Measurements from ENCODE around the gene ZNF24.

ZNF24 gene

GRCh38 chr18:35352778-35353177, 8.6 kb upstream of the ZNF24 start:
- no peak for DNase-seq

GRCh38 chr18:35352283-35352682, 8.1 kb upstream of the ZNF24 start:
- DNase-seq, result no peak

- DNase-seq, result no peak
These were observed 3.8 kb upstream of the ZNF24 start for GRCh38 chr18:35348001-35348400.

GRCh38 chr18:35345950-35346349, 1.7 kb upstream of the ZNF24 start:
- no peak for DNase-seq

- DNase-seq, result peak; percentile 28
These were observed 1.3 kb upstream of the ZNF24 start for GRCh38 chr18:35345460-35345921.

- DNase-seq, result no peak
These were observed 678 bp upstream of the ZNF24 start for GRCh38 chr18:35344736-35345459.

- no peak for DNase-seq
These were observed 708 bp downstream of the ZNF24 start for GRCh38 chr18:35343488-35343935.

- no peak for DNase-seq
These were observed 6.9 kb downstream of the ZNF24 start for GRCh38 chr18:35337286-35337685.

GRCh38 chr18:35335866-35336265, 8.4 kb downstream of the ZNF24 start:
- no peak for DNase-seq

GRCh38 chr18:35334821-35335220, 9.4 kb downstream of the ZNF24 start:
- no peak for DNase-seq

GRCh38 chr18:35334212-35334611, 10.0 kb downstream of the ZNF24 start:
- no peak for DNase-seq

- no peak for DNase-seq
These were observed 12.7 kb downstream of the ZNF24 start for GRCh38 chr18:35331367-35332087.

- DNase-seq, result no peak
These were observed 15.4 kb downstream of the ZNF24 start for GRCh38 chr18:35328868-35329267.

- no peak for DNase-seq
These were observed 17.4 kb downstream of the ZNF24 start for GRCh38 chr18:35326695-35327387.

GRCh38 chr18:35324926-35325655, 19.1 kb downstream of the ZNF24 start:
- no peak for DNase-seq

GRCh38 chr18:35322486-35323458, 21.4 kb downstream of the ZNF24 start:
- DNase-seq, result no peak

GRCh38 chr18:35311496-35311895, 32.7 kb downstream of the ZNF24 start:
- DNase-seq, result no peak

- DNase-seq, result no peak
These were observed 37.5 kb downstream of the ZNF24 start for GRCh38 chr18:35306588-35307250.

GRCh38 chr18:35303610-35304009, 40.6 kb downstream of the ZNF24 start:
- no peak for DNase-seq

GRCh38 chr18:35296060-35296459, 48.2 kb downstream of the ZNF24 start:
- no peak for DNase-seq

GRCh38 chr18:35291166-35291565, 53.1 kb downstream of the ZNF24 start:
- DNase-seq, result no peak
